PC-9 (cell line): ENCODE measurements around the gene DAPK2. TPM values are rescaled to one million over a fixed set of nuclear protein-coding genes. Genes with fewer than 3 reads are reported as not detected.

Source experiments
- BruUV-seq: library from RNA; stranded (reverse); fragments of 400-500 nt; replicated peaks from 2 replicates; lab custom pipeline; 2021; lab: Mats Ljungman, UMichigan
- CTCF ChIA-PET: fragments of 300-600 bp; sonication (Branson Sonifier 250); formaldehyde crosslinking; loops from one replicate; lab custom pipeline; 2022; ENCODE audit warnings: antibody characterized with exemption; lab: Charles Lee
- POLR2A ChIA-PET: fragments of 300-600 bp; sonication (Branson Sonifier 250); formaldehyde crosslinking; loops from one replicate; lab custom pipeline; 2022; ENCODE audit warnings: antibody characterized with exemption; ENCODE audit not compliant: unreplicated experiment; lab: Charles Lee
- DNase-seq, 2 experiments: peaks; one replicate each; pipeline versions ENCODE4 v3.0.0 to v3.0.0-alpha.2; 2015 to 2022; ENCODE audit warnings: mixed read lengths in 1 of 2
- H2AFZ ChIP-seq: fragments of 200-600 bp; sonication (generic); 2 replicates; pipeline ENCODE4 v1.8.1; 2017; ENCODE audit warnings: antibody characterized with exemption
- H3F3A ChIP-seq: fragments of 200-600 bp; sonication (generic); 2 replicates; pipeline ENCODE4 v1.8.1; 2017; ENCODE audit warnings: antibody characterized with exemption, mild to moderate bottlenecking, low read depth; ENCODE audit not compliant: insufficient read depth
- H3K27ac ChIP-seq: fragments of 200-600 bp; sonication (generic); 2 replicates; pipeline ENCODE4 v1.6.1; 2016; ENCODE audit warnings: mixed run types
- H3K27me3 ChIP-seq: fragments of 200-600 bp; sonication (generic); 2 replicates; pipeline ENCODE4 v1.6.1; 2016; ENCODE audit warnings: low read depth, mixed run types; ENCODE audit not compliant: insufficient read depth
- H3K36me3 ChIP-seq: fragments of 200-600 bp; sonication (generic); 2 replicates; pipeline ENCODE4 v1.6.1; 2016; ENCODE audit warnings: low read depth, mixed run types
- H3K4me1 ChIP-seq: fragments of 200-600 bp; sonication (generic); replicated peaks from 2 replicates; pipeline ENCODE4 v1.6.1; 2016; ENCODE audit warnings: mixed run types; ENCODE audit not compliant: insufficient read depth
- H3K4me2 ChIP-seq: fragments of 200-600 bp; sonication (generic); 2 replicates; pipeline ENCODE4 v1.6.1; 2017; ENCODE audit warnings: mixed run types
- H3K4me3 ChIP-seq: fragments of 200-600 bp; sonication (generic); 2 replicates; pipeline ENCODE4 v1.6.1; 2016; ENCODE audit warnings: mixed run types
- H3K79me2 ChIP-seq: fragments of 200-600 bp; sonication (generic); 2 replicates; pipeline ENCODE4 v1.6.1; 2017; ENCODE audit warnings: low read depth, mixed run types
- H3K9me2 ChIP-seq: fragments of 200-600 bp; sonication (generic); 2 replicates; pipeline ENCODE4 v1.8.1; 2017; ENCODE audit warnings: mild to moderate bottlenecking; ENCODE audit not compliant: insufficient read depth
- H3K9me3 ChIP-seq: fragments of 200-600 bp; sonication (generic); 2 replicates; pipeline ENCODE4 v1.8.1; 2016; ENCODE audit warnings: low read depth; ENCODE audit not compliant: insufficient read depth
- H4K20me1 ChIP-seq: fragments of 200-600 bp; sonication (generic); 2 replicates; pipeline ENCODE4 v1.8.1; 2017; ENCODE audit not compliant: insufficient read depth
- EZH2 ChIP-seq: fragments of 200-600 bp; sonication (generic); IDR thresholded peaks from 2 replicates; pipeline ENCODE4 v1.8.0; 2017; ENCODE audit warnings: antibody characterized with exemption, low read depth
- intact Hi-C: fragments of 100-400 bp; cut with micrococcal nuclease; formaldehyde crosslinking; loops from one replicate; pipeline ENCODE4 v1.10.0; 2022; ENCODE audit not compliant: unreplicated experiment
- total RNA-seq: library from RNA; stranded (reverse); gene quantifications from 2 replicates; pipeline ENCODE4 v1.2.3, GENCODE V29; 2021
- TF ChIP-seq, protein P1 (sequence below): fragments of 200-600 bp; sonication (generic); conservative IDR thresholded peaks from 2 replicates; pipeline ENCODE4 v1.6.1; 2017; ENCODE audit warnings: mixed run types, antibody characterized with exemption, mild to moderate bottlenecking, moderate library complexity

Gene DAPK2
- total RNA-seq, 1 experiment from 2014 or later, result 11.0 TPM

DNA sequence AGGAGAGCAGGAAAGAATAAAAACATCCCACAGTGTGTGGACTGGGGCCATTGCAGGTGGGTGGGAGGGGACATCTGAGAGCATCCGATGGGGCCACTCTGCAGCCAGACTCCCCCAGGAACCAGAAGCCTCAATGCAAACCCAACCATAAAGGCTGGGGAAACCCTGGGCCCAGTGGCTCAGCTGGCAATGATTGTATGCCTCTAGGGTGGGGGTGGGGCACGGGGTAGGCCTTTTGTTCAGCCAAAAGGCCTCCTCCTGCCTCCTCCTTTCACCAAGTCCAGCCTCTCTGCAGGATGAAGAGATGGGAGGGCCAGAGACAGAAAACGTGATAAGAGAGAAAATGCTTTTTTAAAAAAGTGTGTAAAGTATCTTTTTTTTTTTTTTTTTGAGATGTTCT is 167.1 kb downstream of the DAPK2 start:
- Histone ChIP-seq H3K9me3 (no peaks in the 10 kb centered on the region), H3K4me1 (no peaks in the 10 kb centered on the region), H3K27ac (no peak overlapping the region), H3K27me3 (no peaks in the 10 kb centered on the region), H3K9me2 (no peaks in the 10 kb centered on the region), H4K20me1 (no peaks in the 10 kb centered on the region), H3F3A (no peaks in the 10 kb centered on the region), H2AFZ (no peak overlapping the region), H3K79me2 (no peaks in the 10 kb centered on the region), H3K36me3 (no peaks in the 10 kb centered on the region), H3K4me3 (no peak overlapping the region), H3K4me2 (no peak overlapping the region)
- intact Hi-C loops, result no loop called here
- BruUV-seq, result no TSS peak
- DNase-seq, result no peak
- POLR2A ChIA-PET, result no interaction called here
- no peak for TF ChIP-seq EZH2
- TF ChIP-seq, protein P1, sequence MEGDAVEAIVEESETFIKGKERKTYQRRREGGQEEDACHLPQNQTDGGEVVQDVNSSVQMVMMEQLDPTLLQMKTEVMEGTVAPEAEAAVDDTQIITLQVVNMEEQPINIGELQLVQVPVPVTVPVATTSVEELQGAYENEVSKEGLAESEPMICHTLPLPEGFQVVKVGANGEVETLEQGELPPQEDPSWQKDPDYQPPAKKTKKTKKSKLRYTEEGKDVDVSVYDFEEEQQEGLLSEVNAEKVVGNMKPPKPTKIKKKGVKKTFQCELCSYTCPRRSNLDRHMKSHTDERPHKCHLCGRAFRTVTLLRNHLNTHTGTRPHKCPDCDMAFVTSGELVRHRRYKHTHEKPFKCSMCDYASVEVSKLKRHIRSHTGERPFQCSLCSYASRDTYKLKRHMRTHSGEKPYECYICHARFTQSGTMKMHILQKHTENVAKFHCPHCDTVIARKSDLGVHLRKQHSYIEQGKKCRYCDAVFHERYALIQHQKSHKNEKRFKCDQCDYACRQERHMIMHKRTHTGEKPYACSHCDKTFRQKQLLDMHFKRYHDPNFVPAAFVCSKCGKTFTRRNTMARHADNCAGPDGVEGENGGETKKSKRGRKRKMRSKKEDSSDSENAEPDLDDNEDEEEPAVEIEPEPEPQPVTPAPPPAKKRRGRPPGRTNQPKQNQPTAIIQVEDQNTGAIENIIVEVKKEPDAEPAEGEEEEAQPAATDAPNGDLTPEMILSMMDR, result no peak
- CTCF ChIA-PET, result no interaction called here

DNA sequence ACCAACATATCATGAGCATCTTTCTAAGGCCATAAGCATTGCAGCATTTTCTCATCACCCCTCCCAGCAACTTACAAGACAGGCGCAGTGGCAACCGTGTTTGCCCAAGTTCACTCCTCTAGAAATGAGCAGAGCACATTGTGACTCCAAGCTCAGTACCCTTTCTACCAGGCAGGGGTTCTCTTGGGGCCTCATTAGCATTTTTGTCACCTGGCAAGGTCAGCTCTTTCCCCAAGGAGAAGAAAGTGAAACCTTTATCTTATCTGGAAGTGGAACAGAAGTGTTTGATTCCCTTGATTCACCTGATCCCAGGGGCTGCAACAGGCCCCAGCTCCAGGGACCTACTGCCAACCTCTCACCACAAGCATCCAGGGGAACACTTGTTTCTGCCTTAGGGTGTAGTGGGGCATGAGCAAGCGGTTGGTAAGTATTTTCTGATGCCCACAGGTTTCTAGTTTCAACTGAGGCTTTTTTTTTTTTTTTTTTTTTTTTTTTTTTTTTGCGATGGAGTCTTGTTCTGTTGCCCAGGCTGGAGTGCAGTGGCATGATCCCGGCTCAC is 168.5 kb downstream of the DAPK2 start:
- no peak for DNase-seq
- CTCF ChIA-PET, result no interaction called here
- Histone ChIP-seq H3K79me2 (no peaks in the 10 kb centered on the region), H3K9me2 (no peaks in the 10 kb centered on the region), H3F3A (no peaks in the 10 kb centered on the region), H2AFZ (no peak overlapping the region), H3K9me3 (no peaks in the 10 kb centered on the region), H3K36me3 (no peaks in the 10 kb centered on the region), H4K20me1 (no peaks in the 10 kb centered on the region), H3K4me1 (no peaks in the 10 kb centered on the region), H3K27ac (no peak overlapping the region), H3K4me2 (no peak overlapping the region), H3K4me3 (no peak overlapping the region), H3K27me3 (no peaks in the 10 kb centered on the region)
- POLR2A ChIA-PET, result no interaction called here
- intact Hi-C loops, result no loop called here
- no peak for TF ChIP-seq EZH2
- TF ChIP-seq, protein P1, result no peak
- no TSS peak for BruUV-seq

DNA sequence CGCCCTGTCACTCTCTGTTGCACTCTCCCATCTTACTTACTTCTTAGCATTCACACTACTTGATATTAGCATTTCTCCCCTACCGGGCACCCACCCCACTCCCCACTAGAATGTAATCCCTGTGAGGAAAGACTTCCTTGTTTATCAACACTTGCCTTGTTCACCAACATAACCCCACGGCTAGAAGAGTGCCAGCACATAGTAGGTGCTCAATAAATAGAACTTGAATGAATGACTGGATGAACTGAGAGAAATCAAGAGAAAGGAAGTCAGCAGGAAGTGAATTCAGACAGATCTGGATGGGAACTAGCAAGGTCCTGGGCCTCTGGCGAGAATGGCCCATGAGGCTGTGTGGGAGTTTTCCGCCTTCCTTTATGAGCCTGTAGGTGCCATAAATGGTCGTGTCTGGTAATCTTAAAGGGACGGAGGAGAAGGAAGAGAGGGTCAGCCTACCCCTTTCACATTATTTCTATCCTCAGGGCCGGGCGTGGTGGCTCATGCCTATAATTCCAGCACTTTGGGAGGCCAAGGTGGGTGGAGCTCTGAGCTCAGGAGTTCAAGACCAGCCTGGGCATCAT is 170.1 kb downstream of the DAPK2 start:
- ChIA-PET CTCF (no interaction called here), POLR2A (no interaction called here)
- no peaks in the 10 kb centered on the region for H3K36me3 ChIP-seq
- H3K27ac ChIP-seq, result no peak overlapping the region
- no TSS peak for BruUV-seq
- H4K20me1 ChIP-seq, result no peaks in the 10 kb centered on the region
- no peak overlapping the region for H3K4me3 ChIP-seq
- no peaks in the 10 kb centered on the region for H3K27me3 ChIP-seq
- H3K9me3 ChIP-seq, result no peaks in the 10 kb centered on the region
- intact Hi-C loops, result no loop called here
- H3K4me1 ChIP-seq, result no peaks in the 10 kb centered on the region
- no peaks in the 10 kb centered on the region for H3K79me2 ChIP-seq
- H3K4me2 ChIP-seq, result no peak overlapping the region
- no peaks in the 10 kb centered on the region for H3K9me2 ChIP-seq
- no peak overlapping the region for H2AFZ ChIP-seq
- H3F3A ChIP-seq, result no peaks in the 10 kb centered on the region
- TF ChIP-seq, protein P1, result no peak
- no peak for TF ChIP-seq EZH2
- no peak for DNase-seq
